ENCODE results near the gene GXYLT1.

Gene GXYLT1

DNA sequence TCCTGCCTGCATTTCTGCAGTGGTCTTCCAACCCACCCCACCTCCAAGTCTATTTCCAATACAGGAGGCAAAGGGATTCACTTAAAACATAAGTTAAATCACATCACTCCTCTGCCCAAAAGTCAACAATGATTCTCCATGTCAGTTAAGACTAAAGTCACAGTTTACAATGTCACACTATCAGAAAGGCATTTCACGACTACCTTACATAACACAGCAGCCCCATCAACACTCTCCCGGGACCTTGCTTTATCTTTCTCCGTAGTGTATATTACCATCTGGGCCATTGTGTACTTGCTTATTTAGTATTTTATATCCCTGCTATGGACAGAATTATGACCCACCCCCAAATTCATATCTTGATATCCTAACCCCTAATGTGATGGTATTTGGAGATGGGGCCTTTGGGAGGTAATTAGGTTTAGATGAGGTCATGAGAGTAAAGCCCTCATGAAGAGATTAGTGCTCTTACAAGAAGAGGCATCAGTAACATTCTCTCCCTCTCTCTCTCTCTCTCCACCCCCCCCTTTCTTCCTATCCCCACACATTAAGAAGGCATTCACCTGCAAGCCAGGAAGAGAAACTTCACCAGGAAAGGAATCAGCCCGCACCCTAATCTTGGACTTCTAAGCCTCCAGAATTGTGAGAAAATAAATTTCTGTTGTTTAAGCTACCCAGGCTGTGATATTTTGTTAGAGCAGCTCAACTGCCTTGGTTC, 112.7 kb downstream of the GXYLT1 start:
- Histone ChIP-seq H4K20me1 (no peaks in the 10 kb centered on the region), H3K4me1 (peaks cover 0 to 14% (median 0%) of the 10 kb centered on the region in 10 experiments; a peak in 5 of 20 replicates), H3K27me3 (no peaks in the 10 kb centered on the region), H3K9me3 (replicated peaks in 1 of 11) (peaks cover 0 to 21% (median 4%) of the 10 kb centered on the region in 11 experiments; a peak in 5 of 22 replicates), H3K27ac (no peak overlapping the region), H3K4me3 (no peak overlapping the region), H3K36me3 (no peaks in the 10 kb centered on the region), H3K4me2 (no peak overlapping the region), H3K9ac (no peak overlapping the region)
- no peak for TF ChIP-seq Cebpa-rat (IDR thresholded peaks at IDR 0.05)
